NCI-H226 (cell line): ENCODE results near the gene ATP9A.

Experiments
- DNase-seq: peaks from one replicate; pipeline ENCODE4 v3.0.0-alpha.2; 2015

ATP9A gene

GRCh38 chr20:51567622-51568021 lies 200.6 kb downstream of the ATP9A start:
- no peak for DNase-seq

GRCh38 chr20:51566594-51566993 lies 201.6 kb downstream of the ATP9A start:
- no peak for DNase-seq

GRCh38 chr20:51565298-51566144 lies 202.7 kb downstream of the ATP9A start:
- no peak for DNase-seq

GRCh38 chr20:51563486-51564332 lies 204.5 kb downstream of the ATP9A start:
- peak; percentile 79 for DNase-seq

- DNase-seq: no peak
Measured at GRCh38 chr20:51563174-51563485, 205.1 kb downstream of the ATP9A start.

- DNase-seq: peak; percentile 87
Measured at GRCh38 chr20:51562332-51563173, 205.6 kb downstream of the ATP9A start.

- no peak for DNase-seq
Measured at GRCh38 chr20:51562027-51562331, 206.2 kb downstream of the ATP9A start.

- no peak for DNase-seq
Measured at GRCh38 chr20:51560550-51561307, 207.5 kb downstream of the ATP9A start.

- no peak for DNase-seq
Measured at GRCh38 chr20:51560042-51560441, 208.1 kb downstream of the ATP9A start.

GRCh38 chr20:51554538-51555165 lies 213.5 kb downstream of the ATP9A start:
- DNase-seq: no peak

GRCh38 chr20:51553897-51554486 lies 214.2 kb downstream of the ATP9A start:
- no peak for DNase-seq

GRCh38 chr20:51551186-51551585 lies 217.0 kb downstream of the ATP9A start:
- no peak for DNase-seq

- DNase-seq: no peak
Measured at GRCh38 chr20:51549474-51549873, 218.7 kb downstream of the ATP9A start.

- no peak for DNase-seq
Measured at GRCh38 chr20:51547951-51548350, 220.2 kb downstream of the ATP9A start.
